ENCODE measurements around the gene MAP4K3.

DNA sequence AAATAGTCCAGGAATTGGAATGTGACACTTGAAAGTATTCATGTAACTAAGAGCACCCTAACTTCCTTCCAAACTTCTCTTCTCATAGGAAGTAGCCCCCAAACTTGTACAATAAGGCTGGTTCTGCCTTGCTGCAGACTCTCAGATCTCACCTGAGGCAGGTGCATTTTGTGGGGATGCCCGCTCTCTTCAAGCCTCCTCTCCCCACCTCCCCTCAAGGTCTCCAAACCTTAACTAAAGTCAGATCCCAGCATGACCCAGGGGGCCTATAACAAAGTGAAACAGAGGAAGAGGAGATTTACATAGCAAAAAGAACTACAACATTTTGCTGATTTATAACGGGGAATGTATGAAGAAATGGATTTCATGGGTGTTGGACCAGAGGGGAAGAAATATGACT, 216.9 kb downstream of the MAP4K3 start:
- TF ChIP-seq, protein P1, sequence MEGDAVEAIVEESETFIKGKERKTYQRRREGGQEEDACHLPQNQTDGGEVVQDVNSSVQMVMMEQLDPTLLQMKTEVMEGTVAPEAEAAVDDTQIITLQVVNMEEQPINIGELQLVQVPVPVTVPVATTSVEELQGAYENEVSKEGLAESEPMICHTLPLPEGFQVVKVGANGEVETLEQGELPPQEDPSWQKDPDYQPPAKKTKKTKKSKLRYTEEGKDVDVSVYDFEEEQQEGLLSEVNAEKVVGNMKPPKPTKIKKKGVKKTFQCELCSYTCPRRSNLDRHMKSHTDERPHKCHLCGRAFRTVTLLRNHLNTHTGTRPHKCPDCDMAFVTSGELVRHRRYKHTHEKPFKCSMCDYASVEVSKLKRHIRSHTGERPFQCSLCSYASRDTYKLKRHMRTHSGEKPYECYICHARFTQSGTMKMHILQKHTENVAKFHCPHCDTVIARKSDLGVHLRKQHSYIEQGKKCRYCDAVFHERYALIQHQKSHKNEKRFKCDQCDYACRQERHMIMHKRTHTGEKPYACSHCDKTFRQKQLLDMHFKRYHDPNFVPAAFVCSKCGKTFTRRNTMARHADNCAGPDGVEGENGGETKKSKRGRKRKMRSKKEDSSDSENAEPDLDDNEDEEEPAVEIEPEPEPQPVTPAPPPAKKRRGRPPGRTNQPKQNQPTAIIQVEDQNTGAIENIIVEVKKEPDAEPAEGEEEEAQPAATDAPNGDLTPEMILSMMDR (IDR thresholded peaks at IDR 0.05) = no peak
- no peak for TF ChIP-seq POLR2AphosphoS5 (IDR thresholded peaks at IDR 0.05)
